ENCODE data around the gene FLYWCH1.

GRCh38 chr16:2879854-2880508, 31.8 kb upstream of the FLYWCH1 start:
- no peak for TF ChIP-seq EZH2 (IDR thresholded peaks at IDR 0.05; ENCODE audit: borderline replicate concordance, low read depth, low read length, severe bottlenecking)
- TF ChIP-seq, protein P1, sequence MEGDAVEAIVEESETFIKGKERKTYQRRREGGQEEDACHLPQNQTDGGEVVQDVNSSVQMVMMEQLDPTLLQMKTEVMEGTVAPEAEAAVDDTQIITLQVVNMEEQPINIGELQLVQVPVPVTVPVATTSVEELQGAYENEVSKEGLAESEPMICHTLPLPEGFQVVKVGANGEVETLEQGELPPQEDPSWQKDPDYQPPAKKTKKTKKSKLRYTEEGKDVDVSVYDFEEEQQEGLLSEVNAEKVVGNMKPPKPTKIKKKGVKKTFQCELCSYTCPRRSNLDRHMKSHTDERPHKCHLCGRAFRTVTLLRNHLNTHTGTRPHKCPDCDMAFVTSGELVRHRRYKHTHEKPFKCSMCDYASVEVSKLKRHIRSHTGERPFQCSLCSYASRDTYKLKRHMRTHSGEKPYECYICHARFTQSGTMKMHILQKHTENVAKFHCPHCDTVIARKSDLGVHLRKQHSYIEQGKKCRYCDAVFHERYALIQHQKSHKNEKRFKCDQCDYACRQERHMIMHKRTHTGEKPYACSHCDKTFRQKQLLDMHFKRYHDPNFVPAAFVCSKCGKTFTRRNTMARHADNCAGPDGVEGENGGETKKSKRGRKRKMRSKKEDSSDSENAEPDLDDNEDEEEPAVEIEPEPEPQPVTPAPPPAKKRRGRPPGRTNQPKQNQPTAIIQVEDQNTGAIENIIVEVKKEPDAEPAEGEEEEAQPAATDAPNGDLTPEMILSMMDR (IDR thresholded peaks at IDR 0.05; ENCODE audit: borderline replicate concordance, extremely low read depth, low read length, poor library complexity, severe bottlenecking) = no peak

Data from DND-41 (cell line).